Stomach (tissue), 9 donors: ENCODE measurements around the gene PARP4. TPM values are rescaled to one million over a fixed set of nuclear protein-coding genes. Genes with fewer than 3 reads are reported as not detected.
"Not testable (repeated sequence)": the region's sequence is repeated elsewhere in the genome, so short reads cannot be mapped to it uniquely, and the experiment has no call there.

Source experiments
- DNase-seq, 2 donors: peaks; one replicate each; pipeline versions ENCODE4 v3.0.0 to v3.0.0-alpha.2; 2013 to 2019
- H3K27ac ChIP-seq, 5 donors: fragments of 200-600 bp in 4 of 5; sonication (generic) in 4 of 5; one replicate each; pipeline ENCODE4 v1.5.1; 2013 to 2019; ENCODE audit warnings: mild to moderate bottlenecking in 1 of 5, moderate library complexity in 1 of 5
- H3K27me3 ChIP-seq, 3 donors: fragments of 200-600 bp; sonication (generic); one replicate each; pipeline ENCODE4 v1.5.1; 2017 to 2019; ENCODE audit warnings: mixed run types in 1 of 3
- H3K36me3 ChIP-seq, 4 donors: fragments of 200-600 bp; sonication (generic); 1 replicate in 3 of 4; 2 replicates in 1 of 4; pipeline ENCODE4 v1.5.1; 2016 to 2019
- H3K4me1 ChIP-seq, 4 donors: fragments of 200-600 bp; sonication (generic); one replicate each; pipeline ENCODE4 v1.5.1; 2016 to 2019
- H3K4me3 ChIP-seq, 4 donors: fragments of 200-600 bp; sonication (generic) in 3 of 4; one replicate each; pipeline ENCODE4 v1.5.1; 2016 to 2019; ENCODE audit warnings: mild to moderate bottlenecking in 1 of 4
- H3K9me3 ChIP-seq, 4 donors: fragments of 200-600 bp; sonication (generic); one replicate each; pipeline ENCODE4 v1.5.1; 2016 to 2019
- CTCF ChIP-seq, 7 experiments: fragments of 450-650 bp in 4 of 7; fragments of 200-600 bp in 3 of 7; sonication (generic) in 3 of 7; IDR thresholded peaks; one replicate each; pipeline ENCODE4 v1.5.1; 2016 to 2019; ENCODE audit warnings: antibody characterized with exemption in 7 of 7, control low read depth in 2 of 7, mild to moderate bottlenecking in 1 of 7
- EP300 ChIP-seq: sonication (generic); formaldehyde crosslinking; IDR thresholded peaks from one replicate; pipeline ENCODE4 v1.6.1; 2017; ENCODE audit warnings: antibody characterized with exemption
- POLR2A ChIP-seq, 4 donors: fragments of 450-650 bp; IDR thresholded peaks; one replicate each; pipeline ENCODE4 v1.6.1; 2016; ENCODE audit warnings: antibody characterized with exemption in 4 of 4, control low read depth in 2 of 4, mild to moderate bottlenecking in 1 of 4, moderate library complexity in 1 of 4
- POLR2AphosphoS5 ChIP-seq, 3 donors: sonication (generic); formaldehyde crosslinking; IDR thresholded peaks; one replicate each; pipeline ENCODE4 v1.6.1; 2016; ENCODE audit warnings: antibody characterized with exemption in 3 of 3
- WGBS, 5 donors: extraction: QIAGEN DNeasy Blood & Tissue Kit in 3 of 5; methylation state at CpG; one replicate each; pipeline versions ENCODE4 v1.1.5 to v1.1.7; 2013 to 2018; 5-methylcytosine and 5-hydroxymethylcytosine counted together
- intact Hi-C: fragments of 100-400 bp; cut with DNase I; formaldehyde crosslinking; loops from one replicate; pipeline ENCODE4 v1.15.1; 2023; ENCODE audit warnings: low total_unique reads
- polyA plus RNA-seq, 3 donors: library from polyadenylated mRNA; stranded (reverse); fragments of 200-250 nt; gene quantifications; one replicate each; pipeline ENCODE4 v1.2.3, GENCODE V29; 2013
- total RNA-seq, 5 donors: library from RNA; depleted of rRNA; stranded (reverse); fragments of >200 nt; gene quantifications; one replicate each; pipeline versions ENCODE4 v1.1.0 to v1.2.3, GENCODE V29; 2014 to 2016
- donor health status: healthy with polysubstance abuse.
- donor health status: Bipolar disorder and iron deficiency.
- donor health status: healthy.

PARP4 gene
- total and polyA plus RNA-seq, 8 donors: 13.9 to 85.2 (median 36.9) TPM

- no peak for DNase-seq
These were observed 14.8 kb downstream of the PARP4 start for GRCh38 chr13:24497742-24498141.

GRCh38 chr13:24496295-24496694, 16.3 kb downstream of the PARP4 start:
- intact Hi-C loops, H3K4me3 ChIP-seq, H3K9me3 ChIP-seq, H3K27ac ChIP-seq, H3K27me3 ChIP-seq, DNase-seq: not testable (repeated sequence)
- 57 to 100% (median 96%) methylated on average over 2 of the region's 2 CpGs for WGBS, 5 donors
- peaks cover 66 to 99% (median 94%) of the 10 kb centered on the region in 4 donors for H3K36me3 ChIP-seq
- peaks cover 0 to 12% (median 4%) of the 10 kb centered on the region in 4 donors for H3K4me1 ChIP-seq

More at GRCh38 chr13:24497742-24498141, 14.8 kb downstream of the PARP4 start:
- intact Hi-C loops: no loop called here
- H3K4me3 ChIP-seq: no peak overlapping the region
- no peaks in the 10 kb centered on the region for H3K27me3 ChIP-seq
- H3K27ac ChIP-seq: no peak overlapping the region
- H3K9me3 ChIP-seq: no peaks in the 10 kb centered on the region
- H3K4me1 ChIP-seq: peaks cover 0 to 22% (median 8%) of the 10 kb centered on the region in 4 donors
- peaks cover 57 to 94% (median 86%) of the 10 kb centered on the region in 4 donors for H3K36me3 ChIP-seq
- TF ChIP-seq POLR2AphosphoS5 (IDR thresholded peaks at IDR 0.05): no peak
- no peak for TF ChIP-seq POLR2A (IDR thresholded peaks at IDR 0.05)
- no peak for TF ChIP-seq CTCF (IDR thresholded peaks at IDR 0.05)
- TF ChIP-seq EP300: no peak
- 83 to 100% (median 94%) methylated on average over 1 of the region's 1 CpG for WGBS, 5 donors

GRCh38 chr13:24495151-24495729, 17.3 kb downstream of the PARP4 start:
- peaks cover 76 to 100% (median 94%) of the 10 kb centered on the region in 4 donors for H3K36me3 ChIP-seq
- intact Hi-C loops: no loop called here
- H3K27me3 ChIP-seq: no peaks in the 10 kb centered on the region
- peaks cover 0 to 1% (median 0%) of the 10 kb centered on the region in 4 donors for H3K4me1 ChIP-seq
- no peaks in the 10 kb centered on the region for H3K9me3 ChIP-seq
- H3K27ac ChIP-seq: no peak overlapping the region
- DNase-seq: peak in 1 of 2 donors; percentile 12
- TF ChIP-seq POLR2AphosphoS5 (IDR thresholded peaks at IDR 0.05) (no peak), EP300 (no peak), POLR2A (IDR thresholded peaks at IDR 0.05) (no peak), CTCF (IDR thresholded peaks at IDR 0.05) (no peak)
- WGBS, 5 donors: 66 to 87% (median 75%) methylated on average over 3 of the region's 3 CpGs
- H3K4me3 ChIP-seq: no peak overlapping the region

- Histone ChIP-seq H3K27ac (no peak overlapping the region), H3K27me3 (no peaks in the 10 kb centered on the region), H3K4me3 (no peak overlapping the region), H3K4me1 (no peaks in the 10 kb centered on the region), H3K9me3 (no peaks in the 10 kb centered on the region), H3K36me3 (peaks cover 86 to 100% (median 99%) of the 10 kb centered on the region in 4 donors)
- no peak for DNase-seq
- TF ChIP-seq CTCF (IDR thresholded peaks at IDR 0.05) (no peak), EP300 (no peak), POLR2A (IDR thresholded peaks at IDR 0.05) (no peak), POLR2AphosphoS5 (IDR thresholded peaks at IDR 0.05) (no peak)
- WGBS, 5 donors: 91 to 99% (median 96%) methylated on average over 6 of the region's 6 CpGs
- intact Hi-C loops: no loop called here
These were observed 19.2 kb downstream of the PARP4 start for GRCh38 chr13:24493356-24493755.

GRCh38 chr13:24491845-24492244, 20.7 kb downstream of the PARP4 start:
- DNase-seq: no peak
- H3K9me3 ChIP-seq: no peaks in the 10 kb centered on the region
- H3K4me1 ChIP-seq: no peaks in the 10 kb centered on the region
- TF ChIP-seq POLR2AphosphoS5 (IDR thresholded peaks at IDR 0.05) (no peak), POLR2A (IDR thresholded peaks at IDR 0.05) (no peak), EP300 (no peak), CTCF (IDR thresholded peaks at IDR 0.05) (no peak)
- intact Hi-C loops: no loop called here
- no peak overlapping the region for H3K27ac ChIP-seq
- no peaks in the 10 kb centered on the region for H3K27me3 ChIP-seq
- 71 to 91% (median 86%) methylated on average over 7 of the region's 7 CpGs for WGBS, 5 donors
- H3K4me3 ChIP-seq: no peak overlapping the region
- H3K36me3 ChIP-seq: peaks cover 79 to 100% (median 99%) of the 10 kb centered on the region in 4 donors
